Heart right ventricle (tissue), 16 donors: ENCODE data around the gene ATP11A. TPM values are rescaled to one million over a fixed set of nuclear protein-coding genes. Genes with fewer than 3 reads are reported as not detected.
A peak's percentile ranks its signal among the peaks of the same experiment; 100 is the strongest.

Source experiments
- ATAC-seq, 8 donors: fragments of 200-7000 bp; cut with Tn5 transposase; one replicate each; pipeline ENCODE4 v1.9.1; 2020; ENCODE audit warnings: mild to moderate bottlenecking in 8 of 8, moderate library complexity in 8 of 8, moderate number of reproducible peaks in 1 of 8
- DNase-seq, 2 donors: peaks; one replicate each; pipeline ENCODE4 v3.0.0-alpha.2; 2020
- H3K27ac ChIP-seq, 10 donors: fragments of 200-600 bp; sonication (generic) in 2 of 10; one replicate each; pipeline versions ENCODE4 v1.5.0 to v1.8.0; 2020 to 2022; ENCODE audit warnings: mild to moderate bottlenecking in 3 of 10
- H3K27me3 ChIP-seq, 7 donors: fragments of 200-600 bp; one replicate each; pipeline ENCODE4 v1.8.0; 2021 to 2022; ENCODE audit warnings: mild to moderate bottlenecking in 2 of 7
- H3K36me3 ChIP-seq, 9 donors: fragments of 200-600 bp; sonication (generic) in 1 of 9; one replicate each; pipeline versions ENCODE4 v1.5.0 to v1.8.0; 2020 to 2022; ENCODE audit warnings: mild to moderate bottlenecking in 2 of 9
- H3K4me1 ChIP-seq, 9 donors: fragments of 200-600 bp; sonication (generic) in 1 of 9; one replicate each; pipeline versions ENCODE4 v1.5.0 to v1.8.0; 2020 to 2022; ENCODE audit warnings: mild to moderate bottlenecking in 4 of 9
- H3K4me3 ChIP-seq, 10 donors: fragments of 200-600 bp; sonication (generic) in 2 of 10; one replicate each; pipeline versions ENCODE4 v1.5.0 to v1.8.0; 2020 to 2022; ENCODE audit warnings: mild to moderate bottlenecking in 7 of 10, moderate library complexity in 2 of 10
- H3K9me3 ChIP-seq, 11 donors: fragments of 200-600 bp in 10 of 11; sonication (generic) in 2 of 11; one replicate each; pipeline versions ENCODE4 v1.5.0 to v1.8.0; 2013 to 2022; ENCODE audit warnings: mild to moderate bottlenecking in 2 of 11, control low read depth in 1 of 11, moderate library complexity in 1 of 11
- WGBS, 2 donors: extraction: QIAGEN DNeasy Blood & Tissue Kit; methylation state at CpG; one replicate each; pipeline ENCODE4 v1.1.7; 2013; ENCODE audit warnings: inconsistent platforms in 1 of 2; 5-methylcytosine and 5-hydroxymethylcytosine counted together
- intact Hi-C, 10 donors: fragments of 100-400 bp; cut with DNase I; formaldehyde crosslinking; loops; one replicate each; pipeline versions ENCODE4 v1.11.1 to v1.14.2; 2022
- polyA plus RNA-seq, 2 donors: library from polyadenylated mRNA; stranded (reverse); fragments of 200-250 nt; gene quantifications; one replicate each; pipeline ENCODE4 v1.2.3, GENCODE V29; 2013
- total RNA-seq, 10 donors: library from RNA; stranded (reverse); fragmentation: NEBNext Ultra II Directional in 3 of 10; extraction: Animal tissue kit (Norgen Biotek cat#: 25700) in 3 of 10; gene quantifications; one replicate each; pipeline versions ENCODE4 v1.2.1 to v1.2.4, GENCODE V29; 2021 to 2023
- TF ChIP-seq, protein P1 (sequence below), 9 donors: fragments of 200-600 bp; sonication (generic) in 2 of 9; IDR thresholded peaks; one replicate each; pipeline versions ENCODE4 v1.5.0 to v1.8.0; 2021 to 2022; ENCODE audit warnings: antibody characterized with exemption in 9 of 9, mild to moderate bottlenecking in 5 of 9, moderate library complexity in 1 of 9
- donor health status: Arrhythmogenic right ventricular cardiomyopathy.
- donor health status: ischemic (EF 13 %, LVEDD 7.1; RV severe dilation, severe dysfunction).
- donor health status: healthy with polysubstance abuse.
- donor health status: DM: no; HTN: yes; CAD: no.
- donor health status: DM: no; HTN: no; CAD: no.
- donor health status: ischemic (EF 25% LVEDD 6.9; RV normal size, moderate dysfunction).
- donor health status: ischemic (EF 25% LVEDD 5.7; RV mildly dilated, moderate dysfunction).
- donor health status: healthy.
- donor health status: DM: yes; HTN: yes; CAD: no.
- donor health status: Ischemic cardiomyopathy.
- donor health status: ischemic (EF 35%, LVEDD 5.7; RV mildly dilated, moderate dysfunction).
- donor health status: nonischemic (EF 11% LVEDD 7.7; RV severe dilation, severe dysfunction).
- donor health status: DM: yes; HTN: yes; CAD: no.
- donor health status: PGD.
- donor health status: ischemic (EF 29% LVEDD 5.4; RV normal size, mild dysfunction).
- donor health status: nonischemic (EF 23%, LVEDD 6.1; RV moderate dilation, normal function).

Gene ATP11A
- total and polyA plus RNA-seq, 12 donors = 20.0 to 164 (median 107) TPM

DNA sequence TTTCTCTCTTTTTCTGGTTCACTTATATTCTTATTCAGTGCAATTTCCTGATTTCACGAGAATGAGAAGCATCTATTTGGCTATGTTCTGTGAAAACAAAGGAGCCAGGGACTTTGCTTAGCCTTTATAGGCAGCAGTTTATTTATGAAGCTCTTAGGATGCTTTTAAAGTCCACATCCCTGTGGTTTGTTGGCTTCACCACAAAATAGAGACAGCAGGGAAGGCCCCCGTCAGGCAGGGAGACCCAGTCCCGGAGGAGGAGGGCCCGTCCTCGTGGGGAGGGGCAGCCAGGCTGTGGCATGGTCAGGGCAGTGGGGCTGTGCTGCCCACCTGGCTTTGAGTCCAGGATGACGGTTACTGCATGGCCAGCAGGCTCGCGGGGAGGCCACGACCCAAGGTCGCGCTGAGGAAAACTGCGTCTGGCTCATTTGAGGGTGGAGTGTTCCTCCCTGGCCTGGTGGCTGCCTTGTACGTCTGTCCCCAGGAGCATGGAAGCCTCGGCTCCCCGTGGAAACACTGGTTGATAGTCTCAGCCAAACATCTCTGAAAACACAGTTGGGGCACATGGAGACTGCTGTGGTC is 92.7 kb downstream of the ATP11A start:
- intact Hi-C loops = no loop called here
- no peaks in the 10 kb centered on the region for H3K27me3 ChIP-seq
- H3K36me3 ChIP-seq = peaks cover 0 to 15% (median 6%) of the 10 kb centered on the region in 9 donors
- 32% methylated on average over 15 of the region's 15 CpGs for WGBS, 2 donors
- DNase-seq (no peak), ATAC-seq (peak; percentile 41 to 78 (median 55))
- TF ChIP-seq, protein P1, sequence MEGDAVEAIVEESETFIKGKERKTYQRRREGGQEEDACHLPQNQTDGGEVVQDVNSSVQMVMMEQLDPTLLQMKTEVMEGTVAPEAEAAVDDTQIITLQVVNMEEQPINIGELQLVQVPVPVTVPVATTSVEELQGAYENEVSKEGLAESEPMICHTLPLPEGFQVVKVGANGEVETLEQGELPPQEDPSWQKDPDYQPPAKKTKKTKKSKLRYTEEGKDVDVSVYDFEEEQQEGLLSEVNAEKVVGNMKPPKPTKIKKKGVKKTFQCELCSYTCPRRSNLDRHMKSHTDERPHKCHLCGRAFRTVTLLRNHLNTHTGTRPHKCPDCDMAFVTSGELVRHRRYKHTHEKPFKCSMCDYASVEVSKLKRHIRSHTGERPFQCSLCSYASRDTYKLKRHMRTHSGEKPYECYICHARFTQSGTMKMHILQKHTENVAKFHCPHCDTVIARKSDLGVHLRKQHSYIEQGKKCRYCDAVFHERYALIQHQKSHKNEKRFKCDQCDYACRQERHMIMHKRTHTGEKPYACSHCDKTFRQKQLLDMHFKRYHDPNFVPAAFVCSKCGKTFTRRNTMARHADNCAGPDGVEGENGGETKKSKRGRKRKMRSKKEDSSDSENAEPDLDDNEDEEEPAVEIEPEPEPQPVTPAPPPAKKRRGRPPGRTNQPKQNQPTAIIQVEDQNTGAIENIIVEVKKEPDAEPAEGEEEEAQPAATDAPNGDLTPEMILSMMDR (IDR thresholded peaks at IDR 0.05) = no peak
- no peaks in the 10 kb centered on the region for H3K9me3 ChIP-seq
- peaks cover 10 to 45% (median 36%) of the 10 kb centered on the region in 9 donors for H3K4me1 ChIP-seq
- peak overlapping the region; percentile 58 to 86 (median 72) for H3K27ac ChIP-seq
- H3K4me3 ChIP-seq = no peak overlapping the region

DNA sequence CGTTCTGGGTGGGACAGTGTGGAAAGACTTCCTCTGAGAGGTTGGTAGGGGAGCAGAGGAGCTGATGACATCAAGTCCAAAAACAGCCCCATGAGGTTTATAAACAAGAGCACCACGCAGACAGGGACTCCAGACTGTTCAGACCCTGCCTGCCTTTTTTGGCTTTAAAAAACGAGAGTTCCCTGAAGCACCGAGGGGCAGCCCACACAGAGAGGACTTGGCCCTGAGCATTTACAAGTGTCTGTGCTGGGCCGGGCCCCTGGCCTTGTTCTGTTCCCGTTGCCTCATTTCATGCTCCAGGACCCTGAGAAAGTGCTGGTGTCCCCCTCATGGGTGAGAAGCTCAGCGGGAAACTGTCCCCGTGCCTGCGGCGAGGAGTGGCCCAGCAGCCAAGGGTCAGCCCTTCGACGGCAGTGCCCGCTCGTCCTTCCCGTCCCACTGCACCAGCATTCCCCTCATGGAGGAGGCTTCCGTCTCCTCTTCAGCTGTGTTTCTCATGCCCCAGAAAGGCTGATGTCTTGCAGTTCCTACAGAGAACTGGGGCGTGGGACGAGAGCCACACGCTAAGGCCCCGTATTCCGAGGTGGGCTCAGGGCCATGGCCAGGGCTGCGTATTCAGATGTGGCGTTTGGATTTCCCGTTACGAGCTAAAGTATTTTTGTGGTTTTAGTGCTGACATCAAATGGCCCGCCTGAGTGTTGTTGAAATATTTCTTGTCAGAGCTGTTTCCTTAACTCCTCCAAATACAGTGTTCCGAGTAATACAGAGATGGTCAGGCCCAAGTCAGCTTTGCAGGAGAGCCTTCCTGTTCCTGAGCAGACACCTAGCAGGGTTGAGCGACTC is 93.5 kb downstream of the ATP11A start:
- intact Hi-C loops = no loop called here
- TF ChIP-seq, protein P1 (IDR thresholded peaks at IDR 0.05) = no peak

DNA sequence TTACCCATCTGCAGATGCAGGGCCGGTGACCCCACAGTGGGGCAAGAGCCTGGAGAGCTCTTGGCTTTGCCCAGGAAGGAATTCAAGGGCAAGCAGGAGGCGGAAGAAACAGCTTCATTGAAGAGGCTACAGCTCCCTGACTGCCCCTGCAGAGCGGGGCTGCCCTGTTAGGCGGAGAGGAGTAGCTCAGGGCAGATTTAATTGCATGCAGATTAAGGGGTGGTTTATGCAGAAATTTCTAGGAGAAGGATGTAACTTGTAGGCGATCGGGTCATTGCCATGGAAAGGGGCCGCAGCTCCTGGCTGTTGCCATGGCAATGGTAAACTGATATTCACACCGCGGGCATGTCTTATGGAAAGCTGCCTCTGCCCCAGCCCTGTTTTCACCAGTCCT is 94.1 kb downstream of the ATP11A start:
- intact Hi-C loops = no loop called here
- 88 to 94% methylated on average over 9 of the region's 9 CpGs for WGBS, 2 donors
- no peaks in the 10 kb centered on the region for H3K27me3 ChIP-seq
- H3K4me1 ChIP-seq = peaks cover 10 to 39% (median 28%) of the 10 kb centered on the region in 9 donors
- DNase-seq = no peak
- H3K27ac ChIP-seq = peak overlapping the region in 4 of 10 donors; percentile 72 to 86 (median 74)
- peaks cover 0 to 28% (median 9%) of the 10 kb centered on the region in 9 donors for H3K36me3 ChIP-seq
- TF ChIP-seq, protein P1 (IDR thresholded peaks at IDR 0.05) = no peak
- no peaks in the 10 kb centered on the region for H3K9me3 ChIP-seq
- H3K4me3 ChIP-seq = no peak overlapping the region
- ATAC-seq = peak in 2 of 8 donors; percentile 3 to 8

More for the DNA sequence above, 93.5 kb downstream of the ATP11A start:
- Histone ChIP-seq H3K36me3 (peaks cover 0 to 23% (median 6%) of the 10 kb centered on the region in 9 donors), H3K27me3 (no peaks in the 10 kb centered on the region), H3K4me3 (no peak overlapping the region), H3K9me3 (no peaks in the 10 kb centered on the region), H3K4me1 (peaks cover 10 to 39% (median 28%) of the 10 kb centered on the region in 9 donors), H3K27ac (peak overlapping the region; percentile 58 to 86 (median 72))
- 72 to 74% methylated on average over 28 of the region's 28 CpGs for WGBS, 2 donors
- no peak for DNase-seq
- peak; percentile 47 to 83 (median 72) for ATAC-seq

DNA sequence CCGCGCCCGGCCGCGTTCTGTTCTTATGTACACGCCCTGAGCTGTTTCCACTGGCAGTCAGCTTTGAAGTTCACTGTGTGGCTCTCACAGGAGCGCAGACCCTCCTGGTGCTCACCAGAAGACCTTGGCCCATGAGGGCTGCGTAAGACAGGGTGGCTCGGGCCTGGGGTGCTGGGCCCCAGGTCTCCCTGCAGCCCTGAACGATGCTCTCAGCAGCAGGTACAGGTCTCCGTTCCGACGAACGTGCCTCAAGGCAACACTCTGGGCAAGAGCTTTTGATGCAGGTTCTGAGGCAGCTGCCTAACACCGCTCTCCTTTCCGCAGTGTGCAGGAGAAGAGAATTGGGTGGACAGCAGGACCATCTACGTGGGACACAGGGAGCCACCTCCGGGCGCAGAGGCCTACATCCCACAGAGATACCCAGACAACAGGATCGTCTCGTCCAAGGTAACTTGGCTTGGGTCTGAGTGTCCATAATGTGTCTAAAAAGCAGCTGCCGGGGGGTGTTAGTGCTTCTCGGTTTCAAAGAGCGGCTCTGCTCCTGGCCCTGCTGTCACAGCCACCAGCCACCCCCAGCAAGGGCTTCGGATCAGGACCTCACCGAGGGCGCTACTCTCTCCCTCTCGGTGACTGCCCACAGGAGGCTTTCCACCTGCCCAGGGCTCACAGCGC is 95.1 kb downstream of the ATP11A start:
- H3K4me3 ChIP-seq = no peak overlapping the region
- H3K27ac ChIP-seq = no peak overlapping the region
- TF ChIP-seq, protein P1 (IDR thresholded peaks at IDR 0.05) = no peak
- H3K4me1 ChIP-seq = peaks cover 10 to 39% (median 28%) of the 10 kb centered on the region in 9 donors
- H3K27me3 ChIP-seq = no peaks in the 10 kb centered on the region
- peaks cover 0 to 35% (median 10%) of the 10 kb centered on the region in 9 donors for H3K36me3 ChIP-seq
- no peak for DNase-seq
- ATAC-seq = peak in 1 of 8 donors; percentile 12
- intact Hi-C loops = loop anchor here in 1 of 10 donors (5.0 kb wide), 1 partner anchor 77 kb away; no protein-coding TSS in a partner anchor
- H3K9me3 ChIP-seq = no peaks in the 10 kb centered on the region
- 97% methylated on average over 29 of the region's 29 CpGs for WGBS, 2 donors
